ENCODE data around the gene PPARD.
"Not testable (repeated sequence)": the region's sequence is repeated elsewhere in the genome, so short reads cannot be mapped to it uniquely, and the experiment has no call there.

PPARD gene

GRCh38 chr6:35438378-35439065 is 96.2 kb downstream of the PPARD start:
- not testable (repeated sequence) for DNase-seq (ENCODE audit: low spot score)

GRCh38 chr6:35439308-35439707 is 97.0 kb downstream of the PPARD start:
- DNase-seq (ENCODE audit: low spot score): no peak

- DNase-seq (ENCODE audit: low spot score): no peak
Measured at GRCh38 chr6:35441205-35441604, 98.8 kb downstream of the PPARD start.

- DNase-seq (ENCODE audit: low spot score): no peak
Measured at GRCh38 chr6:35441642-35442041, 99.3 kb downstream of the PPARD start.

GRCh38 chr6:35442693-35443092 is 100.3 kb downstream of the PPARD start:
- DNase-seq (ENCODE audit: low spot score): no peak

GRCh38 chr6:35443341-35444030 is 101.1 kb downstream of the PPARD start:
- DNase-seq (ENCODE audit: low spot score): no peak

- no peak for DNase-seq (ENCODE audit: low spot score)
Measured at GRCh38 chr6:35445691-35446090, 103.3 kb downstream of the PPARD start.

GRCh38 chr6:35448191-35448590 is 105.8 kb downstream of the PPARD start:
- no peak for DNase-seq (ENCODE audit: low spot score)

GRCh38 chr6:35449287-35449881 is 107.0 kb downstream of the PPARD start:
- peak; percentile 89 for DNase-seq (ENCODE audit: low spot score)

- DNase-seq (ENCODE audit: low spot score): no peak
Measured at GRCh38 chr6:35451354-35452182, 109.2 kb downstream of the PPARD start.

GRCh38 chr6:35452183-35453090 is 110.1 kb downstream of the PPARD start, which contains the start of gene FANCE:
Gene FANCE, plus strand, starts transcription at chr6:35452338. Its CDS starts 208 bp downstream, at chr6:35452546.
- peak; percentile 99 for DNase-seq (ENCODE audit: low spot score)

- DNase-seq (ENCODE audit: low spot score): no peak
Measured at GRCh38 chr6:35453236-35453635, 110.9 kb downstream of the PPARD start.

- DNase-seq (ENCODE audit: low spot score): no peak
Measured at GRCh38 chr6:35454391-35455110, 112.2 kb downstream of the PPARD start.

GRCh38 chr6:35457907-35458306 is 115.5 kb downstream of the PPARD start:
- DNase-seq (ENCODE audit: low spot score): no peak

- no peak for DNase-seq (ENCODE audit: low spot score)
Measured at GRCh38 chr6:35461270-35461669, 118.9 kb downstream of the PPARD start.

- no peak for DNase-seq (ENCODE audit: low spot score)
Measured at GRCh38 chr6:35463292-35463691, 120.9 kb downstream of the PPARD start.

GRCh38 chr6:35465646-35466045 is 123.3 kb downstream of the PPARD start:
- DNase-seq (ENCODE audit: low spot score): no peak

- DNase-seq (ENCODE audit: low spot score): peak; percentile 97
Measured at GRCh38 chr6:35468181-35468979, 126.0 kb downstream of the PPARD start, which contains the start of gene RPL10A. Gene RPL10A, plus strand, starts transcription at chr6:35468401. Its CDS starts 34 bp downstream, at chr6:35468435.

GRCh38 chr6:35468980-35469750 is 126.8 kb downstream of the PPARD start:
- DNase-seq (ENCODE audit: low spot score): no peak
